Activated CD8-positive, alpha-beta memory T cell treated with anti-CD3 and anti-CD28 coated beads, Interleukin-2, amount 10 ng/mL, durations not matched to agents 7 days and 5 days (primary cell): Measurements from ENCODE around the gene MISFA. TPM values are rescaled to one million over a fixed set of nuclear protein-coding genes. Genes with fewer than 3 reads are reported as not detected.
A peak's percentile ranks its signal among the peaks of the same experiment; 100 is the strongest.
"Not testable (repeated sequence)": the region's sequence is repeated elsewhere in the genome, so short reads cannot be mapped to it uniquely, and the experiment has no call there.

Experiments used
- ATAC-seq: fragments of 150-1000 bp; cut with Tn5 transposase; one replicate; pipeline ENCODE4 v1.10.0; 2021; ENCODE audit warnings: moderate library complexity
- CTCF ChIA-PET: fragments of 350-600 bp; sonication (Branson Sonifier 250); formaldehyde crosslinking; loops from one replicate; lab custom pipeline; 2021; ENCODE audit warnings: antibody characterized with exemption; lab: Charles Lee
- DNase-seq: peaks from one replicate; pipeline ENCODE4 v3.0.0-alpha.2; 2020
- H3K27ac Mint-ChIP-seq: one replicate; pipeline ENCODE4 v1.8.0; 2021; ENCODE audit warnings: mild to moderate bottlenecking, mixed read lengths
- H3K27me3 Mint-ChIP-seq: one replicate; pipeline ENCODE4 v1.8.0; 2021; ENCODE audit warnings: mixed read lengths
- H3K36me3 Mint-ChIP-seq: one replicate; pipeline ENCODE4 v1.8.0; 2021; ENCODE audit warnings: mild to moderate bottlenecking, mixed read lengths
- H3K4me1 Mint-ChIP-seq: one replicate; pipeline ENCODE4 v1.8.0; 2021; ENCODE audit warnings: mixed read lengths
- H3K4me3 Mint-ChIP-seq: one replicate; pipeline ENCODE4 v1.8.0; 2021; ENCODE audit warnings: mild to moderate bottlenecking, moderate library complexity, mixed read lengths
- H3K9me3 Mint-ChIP-seq: one replicate; pipeline ENCODE4 v1.8.0; 2022; ENCODE audit warnings: low read depth, mixed read lengths
- total RNA-seq, 2 experiments: library from RNA; stranded (reverse); gene quantifications; one replicate each; pipeline ENCODE4 v1.2.3, GENCODE V29; 2021

Gene MISFA
- total RNA-seq, 2 experiments from 2014 or later, result 0.85 to 1.8 TPM

DNA sequence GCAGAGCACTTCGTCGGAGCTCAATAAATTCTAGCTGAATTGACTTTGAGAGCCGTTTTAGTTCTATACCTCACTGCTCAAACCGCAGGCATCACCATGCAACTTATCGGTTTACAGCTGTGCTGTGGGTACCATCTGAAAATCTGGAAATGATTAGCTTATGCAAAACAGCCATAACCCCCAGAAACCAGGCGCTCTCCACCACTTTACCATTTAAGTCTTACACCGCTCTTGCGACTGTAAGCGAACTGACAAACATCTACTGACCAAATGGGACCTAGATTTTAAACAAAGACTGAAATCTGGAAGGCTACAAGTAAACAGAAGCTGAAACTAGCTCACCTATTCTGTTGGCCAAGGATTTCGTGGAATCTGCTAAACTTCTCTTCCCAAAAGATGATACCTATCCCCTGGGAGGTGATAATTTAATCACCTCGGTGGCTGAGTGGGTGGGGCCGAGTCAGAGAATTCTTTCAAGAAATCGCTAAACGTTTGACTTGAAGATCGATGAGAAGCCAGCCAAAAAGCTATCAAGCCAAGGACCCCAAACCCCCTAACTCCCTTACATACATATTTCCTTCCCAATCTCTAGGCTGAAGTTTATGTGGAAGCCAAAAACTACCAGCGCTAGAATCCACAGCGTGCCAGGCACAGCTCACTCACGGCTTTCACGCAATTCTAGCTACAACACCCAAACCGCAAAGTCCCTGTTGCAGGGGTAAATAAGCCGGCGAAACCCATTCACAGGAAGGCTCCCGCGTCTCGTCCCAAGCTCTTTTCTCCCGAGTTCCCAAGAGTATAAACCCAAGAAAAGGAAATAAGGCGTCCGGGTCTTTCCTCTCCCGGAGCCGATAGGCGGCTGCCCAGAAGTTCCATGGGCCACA is 33.9 kb downstream of the MISFA start:
- peak; percentile 76 for DNase-seq
- H3K27ac Mint-ChIP-seq, result peak overlapping the region; percentile 99
- H3K4me1 Mint-ChIP-seq, result peaks cover 23% of the 10 kb centered on the region
- no peaks in the 10 kb centered on the region for H3K27me3 Mint-ChIP-seq
- H3K36me3 Mint-ChIP-seq, result peaks cover 2% of the 10 kb centered on the region
- no peaks in the 10 kb centered on the region for H3K9me3 Mint-ChIP-seq
- H3K4me3 Mint-ChIP-seq, result peak overlapping the region; percentile 97
- CTCF ChIA-PET, result interaction anchor here (0.7 to 4.2 kb wide), 23 partner anchors 9 to 527 kb away, joined by 3 to 16 read pairs (median 5); partner anchors contain the start of genes HPS5, SAAL1 and TSG101
- ATAC-seq, result no peak

DNA sequence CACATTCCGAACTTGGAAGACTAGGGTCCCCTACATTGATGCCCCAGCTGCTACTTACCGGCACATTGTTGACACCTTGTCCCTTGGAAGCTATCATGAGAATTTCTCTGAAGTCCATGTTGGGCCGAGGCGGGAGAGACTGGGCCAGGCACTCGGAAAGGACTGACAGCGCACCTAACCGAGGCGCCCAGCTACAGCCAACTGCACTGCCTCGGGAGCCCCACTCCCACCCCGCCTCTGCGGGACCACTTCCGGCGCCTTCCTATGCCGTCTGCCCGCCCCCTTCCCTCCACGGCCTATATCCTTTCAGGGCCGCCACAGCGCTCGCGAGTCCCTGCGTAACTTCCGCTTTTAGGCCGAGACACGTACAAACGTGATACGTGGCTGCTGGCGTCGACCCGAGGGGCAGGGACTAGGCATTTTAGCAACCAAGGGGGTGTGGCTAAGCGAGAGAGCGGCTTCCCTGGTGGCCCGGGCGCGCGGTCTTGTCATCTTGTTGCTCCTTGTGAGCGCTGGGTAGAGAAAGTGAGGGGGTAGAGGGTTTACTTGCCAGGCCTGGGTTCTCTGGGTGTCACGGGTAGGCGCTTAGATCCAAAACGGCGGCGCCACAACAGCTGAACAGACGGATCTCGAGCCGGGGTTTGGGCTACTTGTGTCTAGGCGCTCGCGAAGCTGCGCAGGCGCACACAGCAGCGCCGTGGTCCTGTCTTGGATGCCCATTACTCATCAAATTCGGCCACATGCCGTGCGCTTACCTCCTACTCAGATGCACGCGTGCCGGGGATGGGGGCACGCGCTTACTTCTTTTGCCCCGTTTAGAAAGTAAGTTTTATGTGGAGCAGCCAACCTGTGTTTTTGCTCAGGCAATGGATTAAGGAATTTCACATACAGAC is 34.8 kb downstream of the MISFA start, which contains the start of gene SPTY2D1:
SPTY2D1 (minus strand) TSS at position 203 of the 893 bp plus-strand sequence; CDS start at position 118, 85 bp downstream.
- Mint-ChIP-seq H3K9me3 (no peaks in the 10 kb centered on the region), H3K36me3 (peaks cover 2% of the 10 kb centered on the region), H3K27me3 (no peaks in the 10 kb centered on the region), H3K27ac (peak within 1 kb of the TSS; percentile 99), H3K4me3 (peak within 1 kb of the TSS; percentile 97), H3K4me1 (peaks cover 23% of the 10 kb centered on the region)
- DNase-seq (peak; percentile 100), ATAC-seq (peak; percentile 91)
- CTCF ChIA-PET, result interaction anchor here (0.7 to 4.2 kb wide), 14 partner anchors 13 to 528 kb away, joined by 3 to 16 read pairs (median 6); partner anchors contain the start of genes HPS5, SAAL1 and TSG101

DNA sequence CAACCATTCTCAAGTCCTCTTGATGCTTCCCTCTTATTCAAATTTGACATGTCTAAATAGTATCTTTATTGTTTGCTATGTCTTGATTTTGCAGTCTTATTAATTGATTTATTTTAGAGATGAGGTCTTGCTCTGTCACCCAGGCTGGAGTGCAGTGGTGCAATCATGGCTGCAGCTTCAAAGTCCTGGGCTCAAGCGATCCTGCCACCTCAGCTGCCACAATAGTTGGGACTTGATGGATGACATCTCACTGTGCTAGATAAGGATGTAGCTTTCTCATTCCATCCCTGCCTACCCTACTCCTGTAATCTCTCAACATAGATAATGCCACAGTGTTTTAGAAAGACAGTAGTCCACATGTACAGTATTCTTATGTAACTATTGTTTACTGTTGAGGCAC is 42.1 kb downstream of the MISFA start:
- Mint-ChIP-seq H3K4me3 (no peak overlapping the region), H3K9me3 (no peaks in the 10 kb centered on the region), H3K27ac (no peak overlapping the region), H3K27me3 (peaks cover 16% of the 10 kb centered on the region), H3K4me1 (no peaks in the 10 kb centered on the region), H3K36me3 (no peaks in the 10 kb centered on the region)
- DNase-seq (no peak), ATAC-seq (no peak)
- CTCF ChIA-PET, result no interaction called here

DNA sequence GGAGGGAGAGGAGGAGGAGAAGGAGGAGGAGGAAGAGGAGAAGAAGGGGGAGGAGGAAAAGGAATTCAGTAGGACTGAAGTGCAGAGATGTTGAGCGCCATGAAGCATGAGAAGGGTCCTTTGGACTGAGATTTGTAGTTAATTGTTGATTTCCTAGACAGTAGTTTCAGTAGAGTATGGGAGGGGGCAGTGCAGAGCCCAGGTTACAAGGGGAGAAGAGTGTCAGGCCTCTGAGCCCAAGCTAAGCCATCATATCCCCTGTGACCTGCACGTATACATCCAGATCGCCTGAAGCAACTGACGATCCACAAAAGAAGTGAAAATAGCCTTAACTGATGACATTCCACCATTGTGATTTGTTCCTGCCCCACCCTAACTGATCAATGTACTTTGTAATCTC is 43.4 kb downstream of the MISFA start:
- H3K4me3 Mint-ChIP-seq, DNase-seq, H3K4me1 Mint-ChIP-seq, H3K9me3 Mint-ChIP-seq, H3K36me3 Mint-ChIP-seq, H3K27ac Mint-ChIP-seq, ATAC-seq, CTCF ChIA-PET: not testable (repeated sequence)
- H3K27me3 Mint-ChIP-seq, result peaks cover 16% of the 10 kb centered on the region

DNA sequence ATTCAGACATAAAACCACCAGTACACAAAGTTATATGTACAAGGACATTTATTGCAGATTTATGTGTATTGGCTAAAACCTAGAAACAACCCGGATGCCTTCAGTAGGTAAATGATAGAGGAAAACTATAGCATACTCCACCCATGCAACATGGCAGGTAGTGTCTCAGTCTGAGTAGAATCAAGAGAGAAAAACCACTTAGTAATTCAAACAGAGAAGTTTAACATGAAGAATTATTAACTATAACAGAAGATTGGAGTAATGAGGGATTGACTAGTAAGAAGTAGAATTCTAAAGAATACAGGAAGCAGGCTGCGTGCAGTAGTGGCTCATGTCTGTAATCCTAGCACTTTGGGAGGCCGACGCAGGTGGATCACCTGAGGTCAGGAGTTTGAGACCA is 50.8 kb downstream of the MISFA start:
- Mint-ChIP-seq H3K27me3 (no peaks in the 10 kb centered on the region), H3K4me3 (no peak overlapping the region), H3K4me1 (peaks cover 12% of the 10 kb centered on the region), H3K36me3 (no peaks in the 10 kb centered on the region), H3K9me3 (no peaks in the 10 kb centered on the region), H3K27ac (no peak overlapping the region)
- ATAC-seq (no peak), DNase-seq (no peak)
- CTCF ChIA-PET, result interaction anchor here (0.6 to 3.5 kb wide), 12 partner anchors 15 to 407 kb away, joined by 3 to 44 read pairs (median 9); partner anchors contain the start of genes LDHA and SPTY2D1

DNA sequence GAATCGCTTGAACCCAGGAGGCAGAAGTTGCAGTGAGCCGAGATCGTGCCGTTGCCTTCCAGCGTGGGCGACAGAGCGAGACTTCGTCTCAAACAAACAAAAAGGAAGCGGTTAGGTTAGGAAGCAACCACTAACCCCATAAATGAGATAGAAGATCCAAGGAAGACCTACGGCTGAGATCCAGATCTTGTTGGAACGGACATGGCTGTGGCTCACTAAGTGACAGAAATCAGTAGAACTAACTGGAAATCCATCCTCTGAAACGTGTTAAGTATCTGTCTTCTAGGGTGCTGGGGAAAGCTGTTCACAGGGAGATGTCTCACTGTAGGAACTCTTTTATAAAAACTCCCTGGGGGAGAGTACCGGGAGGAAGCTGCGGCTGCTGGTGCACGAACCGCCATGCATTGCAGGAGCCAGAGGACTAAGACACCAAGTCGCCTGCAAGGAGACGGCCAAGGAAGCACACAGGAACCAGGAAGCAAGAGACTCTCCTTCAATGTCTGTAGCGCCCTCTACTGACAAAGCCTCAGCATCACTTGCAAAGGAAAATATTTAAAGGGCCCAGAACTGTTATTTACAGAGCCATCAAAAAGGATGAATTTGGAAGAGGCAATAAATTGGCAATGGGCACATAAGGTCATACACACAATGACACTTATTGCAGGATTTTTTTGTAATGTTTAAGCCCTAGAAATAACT is 51.4 kb downstream of the MISFA start:
- Mint-ChIP-seq H3K4me3 (no peak overlapping the region), H3K4me1 (peaks cover 12% of the 10 kb centered on the region), H3K9me3 (no peaks in the 10 kb centered on the region), H3K27ac (peak overlapping the region; percentile 65), H3K36me3 (no peaks in the 10 kb centered on the region), H3K27me3 (no peaks in the 10 kb centered on the region)
- CTCF ChIA-PET, result interaction anchor here (0.6 to 3.5 kb wide), 17 partner anchors 15 to 407 kb away, joined by 3 to 44 read pairs (median 4); partner anchors contain the start of genes LDHA and SPTY2D1
- DNase-seq (peak; percentile 67), ATAC-seq (peak; percentile 83)

Other genes with a start within 250 kb of the MISFA start
- 1,000 to 10,000 TPM in 1 of 2 experiments, 100 to 1,000 TPM in 1; 826 to 1,022 TPM for gene LDHA, start 205.2 kb upstream of the MISFA start, total RNA-seq
- gene LDHC, start 187.5 kb upstream of the MISFA start, total RNA-seq, result under 1 TPM in 1 of 2 experiments, not detected in 1; 0.16 TPM
- gene LDHAL6A, start 143.9 kb upstream of the MISFA start, total RNA-seq, result not detected
- gene TSG101, start 72.8 kb upstream of the MISFA start, total RNA-seq, result 10 to 100 TPM; 30.5 to 42.2 TPM
- 10 to 100 TPM; 17.2 to 23.3 TPM for gene UEVLD, start 11.1 kb upstream of the MISFA start, total RNA-seq
- 10 to 100 TPM; 23.8 to 34.7 TPM for gene SPTY2D1, start 34.6 kb downstream of the MISFA start, total RNA-seq
- gene TMEM86A, start 99.0 kb downstream of the MISFA start, total RNA-seq, result under 1 TPM; 0.93 to 0.98 TPM
- gene IGSF22, start 126.4 kb downstream of the MISFA start, total RNA-seq, result under 1 TPM; 0.35 to 0.64 TPM
- not detected for gene PTPN5, start 192.0 kb downstream of the MISFA start, total RNA-seq